NCI-H82 (cell line): Measurements from ENCODE around the gene CEACAM3.
"Not testable (repeated sequence)": the region's sequence is repeated elsewhere in the genome, so short reads cannot be mapped to it uniquely, and the experiment has no call there.

Experiments used
- DNase-seq: peaks from one replicate; lab custom pipeline; 2025; lab: John Stamatoyannopoulos, UW

CEACAM3 gene

DNA sequence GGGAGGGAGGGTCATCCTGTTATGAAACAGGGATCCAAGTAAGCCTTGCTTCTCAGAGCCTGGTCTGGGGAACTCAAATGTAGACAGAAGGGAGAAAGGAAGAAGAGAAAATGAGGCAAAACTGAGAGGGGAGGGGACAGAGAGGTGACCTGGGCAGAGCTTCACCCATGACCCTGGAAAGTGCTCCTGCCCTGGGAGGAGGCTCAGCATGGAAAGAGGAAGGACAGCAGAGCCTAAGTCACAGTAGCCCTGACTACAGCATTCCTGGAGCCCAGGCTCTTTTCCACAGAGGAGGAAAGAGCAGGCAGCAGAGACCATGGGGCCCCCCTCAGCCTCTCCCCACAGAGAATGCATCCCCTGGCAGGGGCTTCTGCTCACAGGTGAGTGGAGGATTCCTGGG, at the start of gene CEACAM3:
Gene CEACAM3, plus strand, starts transcription at position 226 of the 400 bp plus-strand sequence. Its CDS starts 91 bp downstream, at position 317.
- no peak for DNase-seq

DNA sequence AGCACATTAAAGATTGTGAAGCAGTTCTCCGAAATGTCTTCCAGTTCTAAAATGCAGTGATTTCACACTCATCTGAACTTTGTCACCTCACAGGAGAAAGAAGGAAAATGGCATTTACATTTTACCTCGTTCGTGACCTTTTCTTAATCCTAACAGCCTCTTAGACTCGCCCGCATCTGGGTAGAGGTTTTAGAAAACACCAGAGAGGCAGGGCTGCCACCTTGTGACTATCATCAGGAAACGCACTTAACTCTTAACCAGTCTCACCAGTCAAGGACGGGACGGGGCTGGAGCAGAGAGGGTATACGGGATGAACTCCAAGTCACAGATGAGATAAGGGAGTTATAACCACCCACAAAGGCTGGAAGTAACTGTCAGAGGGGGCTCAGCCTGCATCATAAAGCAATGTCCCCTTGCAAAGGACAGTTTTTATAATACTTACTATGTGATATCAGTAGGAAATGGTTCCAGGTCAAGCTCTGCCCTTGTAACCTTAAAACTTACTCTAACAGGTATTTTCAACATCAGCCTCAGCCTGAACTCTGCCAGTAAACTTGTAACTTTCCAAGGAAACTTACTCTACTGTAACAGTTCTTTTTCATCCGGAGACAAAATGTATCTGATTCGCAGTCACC, 49.7 kb upstream of the CEACAM3 start:
- peak; percentile 81 for DNase-seq

DNA sequence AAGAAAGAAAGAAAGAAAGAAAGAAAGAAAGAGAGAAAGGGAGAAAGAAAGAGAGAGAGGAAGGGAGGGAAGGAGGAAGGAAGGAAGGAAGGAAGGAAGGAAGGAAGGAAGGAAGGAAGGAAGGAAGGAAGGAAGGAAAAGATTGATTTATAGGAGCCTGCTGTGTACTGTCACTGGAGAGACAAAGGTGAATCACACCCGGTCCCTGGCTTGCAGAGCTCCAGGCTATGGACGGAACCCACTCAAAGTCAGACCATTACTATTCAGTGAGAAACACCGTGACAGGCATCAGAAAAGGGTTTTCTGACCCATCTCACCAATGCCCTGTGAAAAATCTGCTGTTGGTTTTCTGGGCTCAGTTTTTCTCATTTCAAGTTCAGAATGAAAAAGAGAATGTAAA, 48.4 kb upstream of the CEACAM3 start:
- DNase-seq: no peak

DNA sequence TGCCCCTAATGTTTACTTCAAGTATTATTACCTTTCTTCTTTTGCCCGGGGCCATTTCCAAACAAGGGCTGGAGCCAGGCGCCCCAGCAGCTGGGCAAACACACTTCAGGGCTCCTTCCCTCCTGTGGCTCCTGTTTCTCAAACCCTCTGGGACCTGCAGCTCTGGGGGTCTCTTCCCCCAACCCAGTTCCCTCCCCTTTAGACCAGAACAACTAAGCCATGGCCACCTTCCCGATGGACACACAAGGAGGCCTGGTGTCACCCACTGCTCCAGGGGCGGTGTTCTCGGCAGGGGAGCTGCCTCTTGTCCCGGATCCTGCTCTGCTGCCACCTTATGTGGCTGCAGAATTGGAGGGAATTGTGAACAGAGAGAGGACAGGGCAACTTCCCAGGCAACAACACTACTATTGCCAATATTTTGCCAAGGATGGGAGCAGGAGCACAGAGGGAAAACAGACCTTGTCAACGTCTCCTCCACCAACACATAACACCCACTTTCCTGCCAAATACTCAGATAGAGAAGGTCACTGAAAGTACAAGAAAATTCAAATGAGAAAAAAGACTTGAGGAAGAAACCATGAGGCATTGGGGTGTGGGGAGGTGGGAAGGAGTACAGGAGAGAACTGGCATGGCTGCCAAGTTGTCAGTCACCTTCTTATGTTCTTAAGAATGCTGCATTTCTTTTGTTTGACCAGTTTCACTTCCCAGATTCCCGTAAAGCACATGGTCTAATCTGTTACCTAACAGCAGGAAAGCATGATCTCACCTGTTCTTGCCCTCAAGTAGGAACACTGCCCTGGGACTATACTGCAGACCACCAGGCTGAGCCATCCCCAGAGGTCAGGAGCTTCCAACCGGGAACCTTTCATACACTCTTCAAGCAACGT, 45.9 kb upstream of the CEACAM3 start:
- not testable (repeated sequence) for DNase-seq

DNA sequence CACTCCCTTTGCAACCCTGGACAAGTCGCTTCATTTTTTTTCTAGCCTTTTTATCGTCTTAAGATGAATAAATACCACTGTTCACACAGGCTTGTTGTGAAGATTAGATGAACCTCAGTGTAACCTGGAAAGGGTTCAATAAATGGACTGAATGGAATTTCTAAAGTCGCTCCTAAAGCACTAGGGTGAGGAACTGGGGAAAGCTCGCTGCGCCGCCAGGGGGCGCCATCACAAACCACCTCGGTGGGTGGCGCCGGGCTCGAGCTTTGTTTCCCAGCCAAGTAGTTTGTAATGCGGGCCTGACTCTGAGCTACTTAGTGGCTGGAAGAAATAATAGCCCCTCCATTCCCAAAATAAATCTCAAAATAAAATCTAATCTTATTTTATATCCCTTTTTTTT, 43.2 kb upstream of the CEACAM3 start:
- DNase-seq: peak; percentile 70

DNA sequence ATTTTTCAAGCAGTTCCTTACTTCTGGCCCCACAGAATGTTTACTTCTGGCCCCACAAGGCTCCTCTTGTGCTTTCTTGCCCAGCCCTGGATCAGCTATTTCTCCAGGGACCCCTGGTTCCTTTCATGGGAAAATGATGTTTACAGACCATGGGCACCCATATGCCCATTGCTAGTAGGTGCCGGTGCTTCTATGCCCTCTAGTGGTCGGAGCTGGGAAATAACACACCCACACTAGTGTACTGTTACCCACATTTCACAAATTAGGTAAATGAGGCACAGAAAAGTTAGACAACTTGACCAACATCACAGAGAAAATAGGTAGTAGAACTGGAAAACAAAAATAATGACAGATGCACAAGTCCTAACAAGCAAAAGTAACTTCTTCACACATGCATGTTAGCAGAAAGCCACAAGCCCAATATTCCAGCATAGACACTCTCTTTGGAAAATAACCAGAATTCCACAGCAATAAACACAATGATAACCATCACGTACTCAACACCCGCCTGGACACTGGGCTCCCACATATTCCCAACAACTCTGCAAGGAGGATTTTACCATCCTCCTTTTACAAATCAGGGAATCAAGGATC, 42.4 kb upstream of the CEACAM3 start:
- DNase-seq: peak; percentile 79

DNA sequence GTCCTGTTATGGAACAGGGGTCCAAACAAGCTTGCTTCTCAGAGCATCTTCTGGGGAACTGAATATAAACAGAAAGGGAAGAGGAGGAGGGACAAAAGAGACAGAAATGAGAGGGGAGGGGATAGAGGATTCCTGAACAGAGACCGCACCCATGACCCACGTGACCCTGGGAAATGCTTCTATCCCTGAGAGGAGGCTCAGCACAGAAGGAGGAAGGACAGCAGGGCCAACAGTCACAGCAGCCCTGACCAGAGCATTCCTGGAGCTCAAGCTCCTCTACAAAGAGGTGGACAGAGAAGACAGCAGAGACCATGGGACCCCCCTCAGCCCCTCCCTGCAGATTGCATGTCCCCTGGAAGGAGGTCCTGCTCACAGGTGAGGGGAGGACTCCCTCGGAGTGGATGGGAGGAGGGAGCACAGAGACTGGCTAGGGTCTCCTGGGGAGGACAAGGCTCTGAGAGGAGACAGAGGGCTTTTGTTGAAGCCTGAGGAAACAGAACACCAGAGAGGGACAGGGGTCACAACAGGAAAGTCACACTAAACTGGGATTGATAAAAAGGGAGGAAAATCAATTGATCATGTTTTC, 41.0 kb upstream of the CEACAM3 start, which contains the start of gene CEACAM6:
Gene CEACAM6, plus strand, starts transcription at position 203 of the 586 bp plus-strand sequence. Its CDS starts 109 bp downstream, at position 312.
- DNase-seq: no peak

DNA sequence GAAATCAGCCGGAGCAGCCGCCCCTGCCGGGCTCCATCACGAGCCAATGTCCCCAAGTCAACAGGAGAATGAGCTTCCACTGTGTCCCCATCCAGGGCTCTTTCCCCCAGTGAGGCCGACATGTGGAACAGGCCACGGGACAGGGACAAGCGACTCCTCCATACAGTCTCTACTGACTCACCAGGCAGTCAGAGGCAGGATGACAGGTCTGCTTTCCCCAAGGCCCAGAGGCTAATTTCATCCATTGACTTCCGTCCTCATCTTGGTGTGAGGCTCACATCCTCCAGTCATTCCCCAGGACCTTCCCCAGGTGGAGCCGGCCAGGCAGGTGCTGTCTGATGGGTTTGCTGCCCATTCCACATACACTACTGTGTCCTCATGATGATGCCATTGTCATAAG, 37.5 kb upstream of the CEACAM3 start:
- DNase-seq: no peak

DNA sequence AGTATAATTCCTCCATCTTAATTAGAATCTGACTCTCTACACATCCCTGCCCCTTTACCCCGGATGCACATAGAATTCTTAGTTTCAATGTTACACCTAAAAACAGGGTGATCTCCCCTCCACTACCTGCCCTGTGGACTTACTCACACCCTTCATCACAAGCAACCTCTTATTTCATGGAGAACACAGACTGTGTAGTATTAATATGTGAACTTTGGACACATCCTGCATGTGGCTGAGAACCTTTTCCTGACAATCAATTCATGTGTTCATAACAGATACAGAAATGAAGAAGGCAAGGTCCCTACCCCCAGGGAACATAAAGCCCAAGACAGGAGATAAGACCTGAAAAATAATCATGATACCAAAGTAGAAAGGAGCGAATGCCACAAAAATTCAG, 29.3 kb upstream of the CEACAM3 start:
- DNase-seq: no peak

DNA sequence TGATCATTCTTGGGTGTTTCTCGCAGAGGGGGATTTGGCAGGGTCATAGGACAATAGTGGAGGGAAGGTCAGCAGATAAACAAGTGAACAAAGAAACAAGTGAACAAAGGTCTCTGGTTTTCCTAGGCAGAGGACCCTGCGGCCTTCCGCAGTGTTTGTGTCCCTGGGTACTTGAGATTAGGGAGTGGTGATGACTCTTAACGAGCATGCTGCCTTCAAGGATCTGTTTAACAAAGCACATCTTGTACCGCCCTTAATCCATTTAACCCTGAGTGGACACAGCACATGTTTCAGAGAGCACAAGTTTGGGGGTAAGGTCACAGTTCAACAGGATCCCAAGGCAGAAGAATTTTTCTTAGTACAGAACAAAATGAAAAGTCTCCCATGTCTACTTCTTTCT, 28.3 kb upstream of the CEACAM3 start:
- not testable (repeated sequence) for DNase-seq

DNA sequence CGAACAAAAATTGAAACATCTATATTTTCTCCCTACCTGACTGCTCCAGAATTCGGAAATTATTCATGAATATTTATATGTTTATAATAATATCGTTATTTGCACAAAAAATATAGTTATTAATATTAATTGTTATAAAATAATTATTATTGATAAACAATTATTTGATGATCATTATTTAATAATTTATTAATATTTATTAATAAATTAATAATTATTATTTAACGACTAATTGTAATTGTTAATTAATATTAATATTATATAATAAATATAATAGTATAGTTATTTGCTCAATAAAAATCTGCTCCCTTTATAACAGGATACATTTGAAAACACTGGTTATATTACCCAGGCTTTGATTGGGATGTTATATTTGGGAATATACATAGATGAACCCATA, 26.8 kb upstream of the CEACAM3 start:
- no peak for DNase-seq

DNA sequence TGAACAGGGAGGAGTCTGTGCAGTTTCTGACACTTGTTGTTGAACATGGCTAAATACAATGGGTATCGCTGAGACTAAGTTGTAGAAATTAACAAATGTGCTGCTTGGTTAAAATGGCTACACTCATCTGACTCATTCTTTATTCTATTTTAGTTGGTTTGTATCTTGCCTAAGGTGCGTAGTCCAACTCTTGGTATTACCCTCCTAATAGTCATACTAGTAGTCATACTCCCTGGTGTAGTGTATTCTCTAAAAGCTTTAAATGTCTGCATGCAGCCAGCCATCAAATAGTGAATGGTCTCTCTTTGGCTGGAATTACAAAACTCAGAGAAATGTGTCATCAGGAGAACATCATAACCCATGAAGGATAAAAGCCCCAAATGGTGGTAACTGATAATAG, 25.0 kb upstream of the CEACAM3 start:
- no peak for DNase-seq

DNA sequence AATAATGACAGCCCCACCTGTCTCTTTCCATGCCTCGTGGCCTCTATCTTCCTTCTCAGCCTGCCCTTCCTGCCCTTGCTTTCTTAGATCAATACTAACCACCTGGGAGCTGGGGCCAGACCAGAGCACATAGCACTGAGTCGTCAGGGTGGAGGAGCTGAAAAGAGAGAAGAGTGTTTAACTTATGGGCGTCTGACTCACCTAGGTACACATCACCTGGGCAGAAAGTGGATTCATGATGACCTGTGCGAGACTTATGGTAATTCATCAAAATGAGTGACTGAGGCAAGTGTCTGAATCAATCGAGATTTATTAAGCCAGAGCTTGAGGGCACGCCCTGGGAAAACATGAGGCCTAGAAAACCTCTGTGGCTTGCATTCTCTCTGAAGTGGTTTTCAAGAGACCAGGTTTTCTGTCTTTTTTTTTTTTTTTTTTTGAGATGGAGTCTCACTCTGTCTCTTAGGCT, 21.8 kb upstream of the CEACAM3 start:
- DNase-seq: no peak

DNA sequence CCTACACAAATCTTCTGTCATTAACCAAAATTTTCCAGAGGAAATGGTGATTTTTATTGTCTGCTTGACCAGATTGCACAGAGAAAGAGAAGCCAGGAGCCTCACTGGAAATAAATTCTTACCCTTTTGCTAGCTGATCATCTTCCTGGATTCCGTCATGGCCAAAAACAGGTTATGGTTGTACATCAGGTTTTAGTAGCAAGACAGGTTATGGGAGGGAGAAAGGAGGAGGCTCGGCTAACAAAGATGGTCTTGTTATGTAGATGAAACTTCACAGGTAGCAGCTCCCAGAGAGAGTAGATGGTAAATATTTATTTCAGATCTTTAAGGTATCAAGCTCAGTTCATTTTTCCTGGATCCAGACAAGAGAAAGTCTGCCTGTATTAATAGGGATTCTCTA, 19.7 kb upstream of the CEACAM3 start:
- DNase-seq: no peak

DNA sequence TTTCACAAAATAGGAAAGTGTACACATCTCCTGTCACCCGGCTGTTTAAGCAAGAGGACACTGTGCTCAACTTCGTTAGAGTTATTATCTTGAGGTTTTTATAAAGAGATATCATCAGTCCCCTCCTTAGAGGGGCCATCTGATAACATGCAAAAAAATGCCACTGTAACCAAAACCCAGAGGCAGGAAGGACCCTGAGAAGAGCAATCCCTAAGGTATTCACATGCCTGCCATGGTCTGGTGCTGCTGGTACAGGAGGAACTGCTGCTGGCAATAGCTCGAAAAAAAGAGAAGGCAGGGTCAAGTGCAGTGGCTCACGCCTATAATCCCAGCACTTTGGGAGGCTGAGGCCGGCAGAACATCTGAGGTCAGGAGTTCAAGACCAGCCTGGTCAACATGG, 12.8 kb upstream of the CEACAM3 start:
- DNase-seq: no peak

DNA sequence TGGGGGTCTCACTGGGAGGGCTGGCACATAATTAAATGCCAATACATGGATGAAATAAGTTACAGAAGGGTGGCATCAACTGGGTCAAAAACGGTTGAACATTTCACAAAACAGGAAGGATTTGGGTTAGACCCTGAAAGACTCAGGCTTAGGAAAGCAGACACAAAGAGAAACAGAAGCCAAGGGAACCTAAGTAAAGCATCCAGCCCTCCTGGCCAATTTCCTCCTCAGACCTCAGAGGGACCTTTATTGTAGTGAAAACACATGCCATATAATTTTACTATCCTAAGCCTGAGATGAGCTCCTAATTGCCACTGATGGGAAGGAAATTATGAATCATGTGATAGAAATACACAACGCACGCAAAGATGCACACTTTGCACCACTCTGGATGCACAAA, 12.1 kb upstream of the CEACAM3 start:
- DNase-seq: no peak

DNA sequence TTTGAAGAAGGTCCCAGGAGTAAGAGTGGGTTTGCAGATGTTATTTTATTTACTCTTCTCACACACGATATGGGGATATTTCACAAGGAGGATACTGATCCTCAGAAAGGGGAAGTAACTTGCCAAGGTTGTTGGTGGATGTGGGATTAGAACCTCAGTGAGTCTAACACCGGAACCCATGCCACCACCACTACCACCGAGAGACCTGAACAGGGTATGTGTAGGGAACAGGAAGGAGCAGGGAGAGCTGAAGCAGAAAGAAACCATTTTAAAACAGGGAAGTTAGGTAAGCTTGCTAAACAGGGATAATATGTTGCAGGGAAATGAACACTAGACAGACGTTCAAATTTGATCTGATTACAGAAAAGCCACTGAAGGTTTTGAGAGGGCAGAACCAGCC, 11.6 kb upstream of the CEACAM3 start:
- DNase-seq: no peak

DNA sequence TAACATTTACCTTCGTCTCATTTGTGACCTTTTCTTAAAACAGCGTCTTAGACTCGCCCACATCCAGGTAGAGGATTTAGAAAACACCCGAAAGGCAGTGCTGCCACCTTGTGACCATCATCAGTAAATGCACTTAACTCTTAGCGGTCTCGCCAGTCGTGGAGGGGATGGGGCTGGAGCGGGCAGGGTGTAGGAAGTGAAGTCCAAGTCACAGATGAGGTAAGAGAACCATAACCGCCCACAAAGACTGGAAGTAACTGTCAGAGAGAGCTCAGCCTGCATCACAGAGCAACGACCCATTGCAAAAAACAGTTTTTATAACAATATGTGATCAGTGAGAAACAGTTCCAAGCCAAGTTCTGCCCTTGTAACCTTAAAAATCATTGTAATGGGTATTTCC, 10.7 kb upstream of the CEACAM3 start:
- peak; percentile 84 for DNase-seq

DNA sequence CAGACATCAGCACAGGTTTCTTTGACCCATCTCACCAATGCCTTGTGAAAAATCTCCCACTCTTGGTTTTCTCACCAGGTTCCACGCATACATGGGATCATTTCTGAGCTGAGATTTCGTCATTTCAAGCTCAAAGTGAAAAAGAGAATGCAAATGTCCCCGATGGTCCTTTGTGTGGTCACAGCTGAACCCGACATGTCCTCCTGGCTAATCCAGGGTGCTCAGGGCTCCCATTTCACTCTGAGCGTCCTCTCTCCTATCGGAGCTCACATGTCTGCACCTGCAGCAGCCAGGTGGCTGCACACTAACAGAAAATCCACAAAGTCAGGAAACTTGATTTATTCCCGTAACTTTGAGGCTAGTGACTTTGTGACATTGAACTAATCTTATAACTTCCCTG, 9.3 kb upstream of the CEACAM3 start:
- no peak for DNase-seq

DNA sequence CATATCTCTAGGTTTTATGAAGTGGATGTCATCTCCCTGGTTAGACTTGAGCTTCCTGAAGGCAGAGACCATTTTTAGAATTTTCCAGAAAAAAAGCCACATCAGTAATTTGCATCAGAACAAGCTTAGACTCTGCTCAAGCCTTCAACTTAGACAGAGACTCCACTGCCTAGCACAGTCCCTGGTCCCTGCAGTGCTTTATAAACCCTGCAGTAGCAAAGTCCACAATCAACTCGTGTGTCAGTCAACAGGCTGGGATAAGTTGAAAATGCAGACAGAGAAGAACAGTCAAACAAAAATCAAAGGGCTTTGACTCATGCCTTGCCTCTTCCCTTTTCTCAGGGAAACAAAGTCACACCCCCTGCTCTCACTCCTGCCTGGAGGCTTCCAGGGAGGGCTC, 7.9 kb upstream of the CEACAM3 start:
- DNase-seq: not testable (repeated sequence)

DNA sequence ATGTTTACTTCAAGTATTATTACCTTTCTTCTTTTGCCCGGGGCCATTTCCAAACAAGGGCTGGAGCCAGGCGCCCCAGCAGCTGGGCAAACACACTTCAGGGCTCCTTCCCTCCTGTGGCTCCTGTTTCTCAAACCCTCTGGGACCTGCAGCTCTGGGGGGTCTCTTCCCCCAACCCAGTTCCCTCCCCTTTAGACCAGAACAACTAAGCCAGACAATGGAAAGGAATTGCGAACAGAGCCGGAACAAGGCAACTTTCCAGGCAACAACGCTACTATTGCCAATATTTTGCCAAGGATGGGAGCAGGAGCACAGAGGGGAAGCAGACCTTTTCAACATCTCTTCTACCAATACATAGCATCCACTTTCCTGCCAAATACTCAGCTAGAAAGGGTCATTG, 7.3 kb upstream of the CEACAM3 start:
- DNase-seq: not testable (repeated sequence)
